ENCODE data around the gene PHLPP1.
A peak's percentile ranks its signal among the peaks of the same experiment; 100 is the strongest.
"Not testable (repeated sequence)": the region's sequence is repeated elsewhere in the genome, so short reads cannot be mapped to it uniquely, and the experiment has no call there.

Gene PHLPP1

GRCh38 chr18:62792016-62792415 is 76.7 kb downstream of the PHLPP1 start:
- Mint-ChIP-seq H3K4me1 (peaks cover 14% of the 10 kb centered on the region), H3K9me3 (no peaks in the 10 kb centered on the region), H3K36me3 (no peaks in the 10 kb centered on the region), H3K4me3 (no peak overlapping the region), H3K27me3 (no peaks in the 10 kb centered on the region), H3K27ac (no peak overlapping the region)
- no peak for ATAC-seq

DNA sequence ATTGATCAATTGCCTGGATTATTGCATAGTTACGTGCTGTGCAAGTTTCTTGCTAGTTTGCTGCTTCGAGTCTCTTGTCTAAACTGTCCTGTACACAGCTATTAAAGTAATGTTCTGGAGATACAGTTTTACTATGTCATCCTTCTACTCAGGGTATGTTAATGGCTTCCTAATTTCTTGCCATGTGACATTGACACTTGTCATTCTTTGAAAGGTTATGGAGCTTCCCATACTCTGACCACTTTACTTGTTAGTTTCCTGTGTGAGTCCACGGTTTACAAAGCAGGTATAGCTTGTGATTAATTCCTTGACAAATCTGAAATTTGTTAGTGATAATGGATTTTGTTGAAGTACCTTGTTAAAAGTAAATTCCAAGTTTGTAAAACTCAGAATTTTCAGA is 80.5 kb downstream of the PHLPP1 start:
- no peak for ATAC-seq
- no peak overlapping the region for H3K4me3 Mint-ChIP-seq
- H3K27ac Mint-ChIP-seq, result no peak overlapping the region
- H3K27me3 Mint-ChIP-seq, result no peaks in the 10 kb centered on the region
- H3K36me3 Mint-ChIP-seq, result no peaks in the 10 kb centered on the region
- H3K9me3 Mint-ChIP-seq, result no peaks in the 10 kb centered on the region
- H3K4me1 Mint-ChIP-seq, result peaks cover 9% of the 10 kb centered on the region

GRCh38 chr18:62796216-62796621 is 80.9 kb downstream of the PHLPP1 start:
- H3K36me3 Mint-ChIP-seq, result no peaks in the 10 kb centered on the region
- ATAC-seq, result no peak
- H3K4me1 Mint-ChIP-seq, result peaks cover 6% of the 10 kb centered on the region
- no peaks in the 10 kb centered on the region for H3K27me3 Mint-ChIP-seq
- no peak overlapping the region for H3K27ac Mint-ChIP-seq
- no peaks in the 10 kb centered on the region for H3K9me3 Mint-ChIP-seq
- H3K4me3 Mint-ChIP-seq, result no peak overlapping the region

DNA sequence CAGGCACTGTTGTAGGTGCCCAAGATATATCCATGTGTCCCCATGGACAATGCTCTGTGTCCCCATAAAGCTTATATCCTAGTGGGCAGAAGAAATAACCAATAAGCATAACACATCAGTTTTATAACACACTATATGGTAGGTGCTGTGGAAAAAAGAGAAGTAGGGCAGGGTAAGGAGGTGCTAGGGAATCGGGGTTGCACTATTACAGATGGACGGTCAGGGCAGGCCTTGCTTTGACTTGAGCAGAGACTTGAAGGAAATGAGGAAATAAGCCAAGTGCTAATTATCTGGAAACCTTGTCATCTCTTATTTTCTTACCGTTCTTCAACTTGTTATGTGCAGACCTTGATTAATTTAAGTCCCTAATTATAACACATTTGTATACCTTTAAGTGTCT is 82.0 kb downstream of the PHLPP1 start:
- Mint-ChIP-seq H3K36me3 (no peaks in the 10 kb centered on the region), H3K27ac (no peak overlapping the region)
- ATAC-seq, result no peak

GRCh38 chr18:62799977-62800376 is 84.6 kb downstream of the PHLPP1 start:
- Mint-ChIP-seq H3K9me3 (no peaks in the 10 kb centered on the region), H3K4me3 (no peak overlapping the region), H3K4me1 (peaks cover 15% of the 10 kb centered on the region), H3K36me3 (peaks cover 6% of the 10 kb centered on the region), H3K27ac (no peak overlapping the region), H3K27me3 (no peaks in the 10 kb centered on the region)
- ATAC-seq, result no peak

More for the DNA sequence above, 82.0 kb downstream of the PHLPP1 start:
- H3K4me3 Mint-ChIP-seq, result no peak overlapping the region
- no peaks in the 10 kb centered on the region for H3K9me3 Mint-ChIP-seq
- no peaks in the 10 kb centered on the region for H3K27me3 Mint-ChIP-seq
- H3K4me1 Mint-ChIP-seq, result peaks cover 15% of the 10 kb centered on the region

- peaks cover 10% of the 10 kb centered on the region for H3K4me1 Mint-ChIP-seq
- H3K4me3 Mint-ChIP-seq, result no peak overlapping the region
- peak overlapping the region; percentile 21 for H3K27ac Mint-ChIP-seq
- ATAC-seq, result no peak
- peaks cover 6% of the 10 kb centered on the region for H3K36me3 Mint-ChIP-seq
- H3K27me3 Mint-ChIP-seq, result no peaks in the 10 kb centered on the region
- no peaks in the 10 kb centered on the region for H3K9me3 Mint-ChIP-seq
These were observed 87.2 kb downstream of the PHLPP1 start for GRCh38 chr18:62802523-62802922.

- peaks cover 11% of the 10 kb centered on the region for H3K36me3 Mint-ChIP-seq
- peaks cover 4% of the 10 kb centered on the region for H3K9me3 Mint-ChIP-seq
- ATAC-seq, result no peak
- no peak overlapping the region for H3K27ac Mint-ChIP-seq
- H3K27me3 Mint-ChIP-seq, result no peaks in the 10 kb centered on the region
- no peak overlapping the region for H3K4me3 Mint-ChIP-seq
- H3K4me1 Mint-ChIP-seq, result peaks cover 2% of the 10 kb centered on the region
These were observed 92.1 kb downstream of the PHLPP1 start for GRCh38 chr18:62807396-62807795.

DNA sequence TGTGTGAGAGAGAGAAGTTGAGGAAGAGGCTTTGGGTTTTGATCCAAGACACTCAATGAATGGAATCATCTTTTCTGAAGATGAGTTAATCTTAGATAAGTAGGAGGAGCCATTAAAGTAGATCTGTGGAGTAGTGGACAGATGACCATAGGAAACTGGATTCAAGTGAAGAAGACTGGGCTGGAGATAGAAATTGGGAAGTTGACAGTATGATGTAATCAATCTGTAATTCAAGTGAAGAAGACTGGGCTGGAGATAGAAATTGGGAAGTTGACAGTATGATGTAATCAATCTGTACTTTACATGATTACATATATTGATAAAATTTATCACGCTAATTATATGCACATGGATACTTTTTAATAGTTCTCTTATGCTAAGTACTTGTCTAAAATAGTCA is 92.8 kb downstream of the PHLPP1 start:
- Mint-ChIP-seq H3K4me1 (peaks cover 9% of the 10 kb centered on the region), H3K36me3 (peaks cover 11% of the 10 kb centered on the region)
- ATAC-seq, result no peak

GRCh38 chr18:62809445-62809844 is 94.1 kb downstream of the PHLPP1 start:
- not testable (repeated sequence) for H3K4me3 Mint-ChIP-seq, ATAC-seq, H3K9me3 Mint-ChIP-seq

More for the DNA sequence above, 92.8 kb downstream of the PHLPP1 start:
- Mint-ChIP-seq H3K27me3 (no peaks in the 10 kb centered on the region), H3K9me3 (peaks cover 4% of the 10 kb centered on the region), H3K4me3 (no peak overlapping the region), H3K27ac (no peak overlapping the region)

DNA sequence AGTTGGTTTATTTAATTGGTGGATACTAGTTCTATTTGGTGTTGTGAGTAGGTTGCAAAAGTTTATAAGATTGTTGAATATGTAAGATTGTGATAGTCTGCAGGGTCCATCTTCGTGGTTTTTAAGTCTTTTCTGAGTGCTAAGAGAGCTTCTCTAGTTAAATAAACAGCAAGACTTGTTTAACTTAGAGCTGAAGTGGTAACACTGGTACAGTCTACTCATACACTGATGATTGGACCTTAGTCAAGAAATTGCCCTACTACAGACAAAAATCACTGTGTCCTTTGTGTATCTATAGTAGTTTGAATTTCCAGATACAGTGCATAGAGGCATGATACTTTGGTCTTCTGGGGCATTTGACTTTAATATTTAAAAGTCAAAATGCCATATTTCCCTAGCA is 94.6 kb downstream of the PHLPP1 start:
- ATAC-seq, result no peak
- Mint-ChIP-seq H3K36me3 (peaks cover 5% of the 10 kb centered on the region), H3K27ac (no peak overlapping the region), H3K9me3 (peaks cover 4% of the 10 kb centered on the region), H3K4me1 (peaks cover 21% of the 10 kb centered on the region), H3K27me3 (no peaks in the 10 kb centered on the region), H3K4me3 (no peak overlapping the region)

More at GRCh38 chr18:62809445-62809844, 94.1 kb downstream of the PHLPP1 start:
- not testable (repeated sequence) for H3K36me3 Mint-ChIP-seq, H3K27me3 Mint-ChIP-seq, H3K27ac Mint-ChIP-seq
- peaks cover 17% of the 10 kb centered on the region for H3K4me1 Mint-ChIP-seq

DNA sequence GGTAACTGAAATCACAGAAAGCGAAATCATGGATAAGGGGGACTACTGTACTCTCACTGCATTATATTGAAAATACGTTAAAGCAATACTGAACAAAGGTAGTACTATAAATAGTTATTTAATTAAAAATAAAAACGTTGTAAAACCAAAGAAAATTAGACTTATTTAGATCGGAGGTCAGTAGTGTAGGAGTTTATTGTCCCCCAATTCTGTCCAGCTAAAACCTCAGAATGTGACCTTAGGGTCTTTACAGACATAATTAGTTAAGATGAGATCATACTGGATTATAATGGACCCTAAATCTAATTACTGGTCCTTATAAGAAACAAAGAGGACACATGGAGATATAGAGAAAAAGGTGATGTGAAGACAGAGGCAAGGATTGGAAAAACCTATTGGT is 95.3 kb downstream of the PHLPP1 start:
- H3K27ac Mint-ChIP-seq, result no peak overlapping the region
- no peak overlapping the region for H3K4me3 Mint-ChIP-seq
- H3K4me1 Mint-ChIP-seq, result peaks cover 28% of the 10 kb centered on the region
- peaks cover 4% of the 10 kb centered on the region for H3K9me3 Mint-ChIP-seq
- ATAC-seq, result no peak
- H3K27me3 Mint-ChIP-seq, result no peaks in the 10 kb centered on the region
- H3K36me3 Mint-ChIP-seq, result peaks cover 5% of the 10 kb centered on the region

GRCh38 chr18:62811674-62812073 is 96.3 kb downstream of the PHLPP1 start:
- no peak overlapping the region for H3K27ac Mint-ChIP-seq
- H3K36me3 Mint-ChIP-seq, result peaks cover 5% of the 10 kb centered on the region
- no peak for ATAC-seq
- peaks cover 28% of the 10 kb centered on the region for H3K4me1 Mint-ChIP-seq
- H3K4me3 Mint-ChIP-seq, result no peak overlapping the region
- H3K9me3 Mint-ChIP-seq, result peaks cover 4% of the 10 kb centered on the region
- no peaks in the 10 kb centered on the region for H3K27me3 Mint-ChIP-seq

- Mint-ChIP-seq H3K36me3 (peaks cover 5% of the 10 kb centered on the region), H3K9me3 (peaks cover 4% of the 10 kb centered on the region), H3K27me3 (no peaks in the 10 kb centered on the region), H3K4me1 (peaks cover 28% of the 10 kb centered on the region), H3K27ac (no peak overlapping the region), H3K4me3 (no peak overlapping the region)
- ATAC-seq, result no peak
These were observed 96.9 kb downstream of the PHLPP1 start for GRCh38 chr18:62812242-62812641.

DNA sequence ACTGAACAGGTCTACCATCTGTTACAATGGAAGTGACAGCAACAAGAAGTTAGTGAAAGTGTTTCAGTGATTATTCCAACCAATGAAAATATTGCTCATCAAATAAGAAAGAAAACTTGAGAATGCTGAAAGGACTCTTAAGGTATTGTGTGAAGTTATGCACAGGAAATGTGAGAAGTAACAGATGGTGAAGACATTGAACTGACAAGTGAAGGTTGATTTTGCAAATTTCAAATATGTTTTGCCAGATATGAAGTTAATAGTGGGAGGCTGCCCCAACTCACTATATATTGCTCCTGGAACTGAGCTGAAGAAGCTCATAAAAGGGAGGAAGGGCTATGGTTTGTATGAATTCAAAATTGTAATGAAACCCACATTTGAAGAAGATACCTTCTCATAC is 97.5 kb downstream of the PHLPP1 start:
- Mint-ChIP-seq H3K4me3 (no peak overlapping the region), H3K27ac (no peak overlapping the region), H3K27me3 (no peaks in the 10 kb centered on the region), H3K9me3 (peaks cover 2% of the 10 kb centered on the region), H3K36me3 (peaks cover 4% of the 10 kb centered on the region), H3K4me1 (peaks cover 28% of the 10 kb centered on the region)
- no peak for ATAC-seq

- Mint-ChIP-seq H3K27ac (no peak overlapping the region), H3K36me3 (no peaks in the 10 kb centered on the region), H3K9me3 (no peaks in the 10 kb centered on the region), H3K4me1 (peaks cover 28% of the 10 kb centered on the region), H3K27me3 (no peaks in the 10 kb centered on the region), H3K4me3 (no peak overlapping the region)
- no peak for ATAC-seq
These were observed 98.9 kb downstream of the PHLPP1 start for GRCh38 chr18:62814132-62814759.

GRCh38 chr18:62825382-62825781 is 110.0 kb downstream of the PHLPP1 start:
- H3K9me3 Mint-ChIP-seq, result peaks cover 1% of the 10 kb centered on the region
- peaks cover 5% of the 10 kb centered on the region for H3K36me3 Mint-ChIP-seq
- H3K27ac Mint-ChIP-seq, result no peak overlapping the region
- no peaks in the 10 kb centered on the region for H3K27me3 Mint-ChIP-seq
- peaks cover 15% of the 10 kb centered on the region for H3K4me1 Mint-ChIP-seq
- ATAC-seq, result no peak
- no peak overlapping the region for H3K4me3 Mint-ChIP-seq
